SU-DHL-6 (cell line): ENCODE data around the gene PLIN5.

Source experiments
- H2AFZ ChIP-seq: fragments of 200-600 bp; sonication (generic); 2 replicates; pipeline ENCODE4 v1.6.1; 2014; ENCODE audit warnings: low read depth, mild to moderate bottlenecking, moderate library complexity, mixed read lengths, antibody characterized with exemption, low read length; ENCODE audit not compliant: severe bottlenecking
- H3F3A ChIP-seq: fragments of 200-600 bp; shearing (Covaris generic); 2 replicates; pipeline ENCODE4 v1.6.0; 2016; ENCODE audit warnings: antibody characterized with exemption, mild to moderate bottlenecking; ENCODE audit not compliant: insufficient read depth
- H3K27ac ChIP-seq: fragments of 200-600 bp; sonication (generic); 2 replicates; pipeline ENCODE4 v1.5.1; 2016; ENCODE audit warnings: low read depth, mild to moderate bottlenecking, low read length, moderate library complexity, mixed read lengths
- H3K27me3 ChIP-seq: fragments of 200-600 bp; sonication (generic), shearing (Covaris generic); 2 replicates; pipeline ENCODE4 v1.6.0; 2014; ENCODE audit warnings: mild to moderate bottlenecking, low read length
- H3K36me3 ChIP-seq: fragments of 200-600 bp; sonication (generic); 2 replicates; pipeline ENCODE4 v1.6.1; 2014; ENCODE audit warnings: mild to moderate bottlenecking, low read length, mixed read lengths
- H3K4me2 ChIP-seq: fragments of 300-600, 200-600 bp; shearing (Covaris generic), sonication (generic); 2 replicates; pipeline ENCODE4 v1.6.0; 2014; ENCODE audit warnings: low read length, low read depth, mild to moderate bottlenecking; ENCODE audit not compliant: poor library complexity, severe bottlenecking
- H3K4me3 ChIP-seq: fragments of 200-600 bp; sonication (generic); 2 replicates; pipeline ENCODE4 v1.5.1; 2014; ENCODE audit warnings: antibody characterized with exemption, low read length, mild to moderate bottlenecking, mixed read lengths; ENCODE audit not compliant: insufficient read depth, poor library complexity, severe bottlenecking
- H3K79me2 ChIP-seq: fragments of 200-600 bp; sonication (generic); 2 replicates; pipeline ENCODE4 v1.6.1; 2014; ENCODE audit warnings: mild to moderate bottlenecking, low read length, moderate library complexity; ENCODE audit not compliant: insufficient read depth
- H3K9ac ChIP-seq: fragments of 200-600 bp; sonication (generic); 2 replicates; pipeline ENCODE4 v1.7.0; 2014; ENCODE audit warnings: mild to moderate bottlenecking, low read length
- H3K9me2 ChIP-seq: fragments of 200-600 bp; sonication (generic); replicated peaks from 2 replicates; pipeline ENCODE4 v1.6.1; 2014; ENCODE audit warnings: low read length; ENCODE audit not compliant: insufficient read depth
- H3K9me3 ChIP-seq: fragments of 200-600 bp; sonication (generic); 2 replicates; pipeline ENCODE4 v1.6.1; 2014; ENCODE audit warnings: low read length, mixed read lengths; ENCODE audit not compliant: insufficient read depth
- H4K20me1 ChIP-seq: fragments of 200-600 bp; sonication (generic); 2 replicates; pipeline ENCODE4 v1.6.1; 2014; ENCODE audit warnings: low read depth, mild to moderate bottlenecking, antibody characterized with exemption, low read length, moderate library complexity, mixed read lengths
- EZH2phosphoT487 ChIP-seq: fragments of 200-600 bp; sonication (generic), shearing (Covaris generic); conservative IDR thresholded peaks from 2 replicates; pipeline ENCODE4 v1.6.1; 2018; ENCODE audit warnings: mild to moderate bottlenecking, antibody characterized with exemption, low read length, moderate library complexity, mixed read lengths
- TF ChIP-seq, protein P1 (sequence below): fragments of 200-600 bp; sonication (generic); IDR thresholded peaks from one replicate; pipeline ENCODE4 v1.5.1; 2017; ENCODE audit warnings: antibody characterized with exemption, mild to moderate bottlenecking, low read length, moderate library complexity; ENCODE audit not compliant: insufficient read depth, poor library complexity, severe bottlenecking

PLIN5 gene

DNA sequence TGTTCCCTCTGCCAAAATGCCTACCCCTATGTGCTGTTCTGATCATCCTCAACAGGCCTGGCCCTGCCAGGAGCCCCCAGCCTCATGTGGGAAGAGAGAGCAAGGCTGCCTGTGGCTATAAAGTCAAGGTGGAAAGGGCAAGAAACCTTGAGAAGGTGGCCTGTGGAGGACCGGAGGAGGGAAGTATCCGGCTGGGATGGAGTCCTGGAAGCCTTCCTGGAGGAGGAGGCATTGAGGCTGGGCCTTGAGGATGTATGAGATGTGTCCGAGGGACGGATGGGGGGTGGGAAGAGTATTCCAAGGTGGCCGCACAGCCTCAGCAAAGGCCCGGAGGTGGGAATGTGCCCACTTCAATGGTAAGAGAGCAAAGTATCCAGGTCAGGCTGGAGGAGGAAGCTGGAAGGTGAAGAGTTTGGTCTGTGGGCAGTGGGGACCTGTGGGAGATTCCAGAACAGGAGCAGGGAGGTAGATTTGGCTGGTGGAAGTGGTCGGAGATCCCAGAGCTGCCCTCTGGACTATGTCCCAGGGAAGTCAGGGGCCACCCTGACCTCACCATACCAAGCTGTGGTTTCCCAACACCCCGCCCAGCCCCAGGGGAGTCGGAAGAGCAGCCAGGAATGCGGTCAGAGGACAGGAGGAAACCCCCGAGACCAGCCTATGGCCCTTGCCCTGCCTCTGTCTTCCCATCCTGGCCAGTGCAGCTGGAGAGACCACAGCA is 13.7 kb downstream of the PLIN5 start:
- Histone ChIP-seq H2AFZ (no peak overlapping the region), H3K27ac (no peak overlapping the region), H3K36me3 (no peaks in the 10 kb centered on the region), H3K9me3 (no peaks in the 10 kb centered on the region), H3K27me3 (no peaks in the 10 kb centered on the region), H3K9me2 (no peaks in the 10 kb centered on the region), H3F3A (no peaks in the 10 kb centered on the region), H3K4me3 (no peak overlapping the region), H4K20me1 (no peaks in the 10 kb centered on the region), H3K79me2 (no peaks in the 10 kb centered on the region), H3K9ac (no peak overlapping the region), H3K4me2 (no peak overlapping the region)
- TF ChIP-seq, protein P1, sequence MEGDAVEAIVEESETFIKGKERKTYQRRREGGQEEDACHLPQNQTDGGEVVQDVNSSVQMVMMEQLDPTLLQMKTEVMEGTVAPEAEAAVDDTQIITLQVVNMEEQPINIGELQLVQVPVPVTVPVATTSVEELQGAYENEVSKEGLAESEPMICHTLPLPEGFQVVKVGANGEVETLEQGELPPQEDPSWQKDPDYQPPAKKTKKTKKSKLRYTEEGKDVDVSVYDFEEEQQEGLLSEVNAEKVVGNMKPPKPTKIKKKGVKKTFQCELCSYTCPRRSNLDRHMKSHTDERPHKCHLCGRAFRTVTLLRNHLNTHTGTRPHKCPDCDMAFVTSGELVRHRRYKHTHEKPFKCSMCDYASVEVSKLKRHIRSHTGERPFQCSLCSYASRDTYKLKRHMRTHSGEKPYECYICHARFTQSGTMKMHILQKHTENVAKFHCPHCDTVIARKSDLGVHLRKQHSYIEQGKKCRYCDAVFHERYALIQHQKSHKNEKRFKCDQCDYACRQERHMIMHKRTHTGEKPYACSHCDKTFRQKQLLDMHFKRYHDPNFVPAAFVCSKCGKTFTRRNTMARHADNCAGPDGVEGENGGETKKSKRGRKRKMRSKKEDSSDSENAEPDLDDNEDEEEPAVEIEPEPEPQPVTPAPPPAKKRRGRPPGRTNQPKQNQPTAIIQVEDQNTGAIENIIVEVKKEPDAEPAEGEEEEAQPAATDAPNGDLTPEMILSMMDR: no peak
- no peak for TF ChIP-seq EZH2phosphoT487

- no peaks in the 10 kb centered on the region for H3F3A ChIP-seq
These were observed 15.3 kb downstream of the PLIN5 start for GRCh38 chr19:4519521-4520277.

GRCh38 chr19:4519172-4519496 is 15.9 kb downstream of the PLIN5 start:
- H3K9ac ChIP-seq: no peak overlapping the region

More at GRCh38 chr19:4519521-4520277, 15.3 kb downstream of the PLIN5 start:
- no peak overlapping the region for H3K27ac ChIP-seq
- H3K9me3 ChIP-seq: no peaks in the 10 kb centered on the region
- no peaks in the 10 kb centered on the region for H3K27me3 ChIP-seq
- H3K79me2 ChIP-seq: no peaks in the 10 kb centered on the region
- H3K4me3 ChIP-seq: no peak overlapping the region
- H3K9ac ChIP-seq: no peak overlapping the region
- no peak for TF ChIP-seq EZH2phosphoT487
- TF ChIP-seq, protein P1: no peak
- H3K4me2 ChIP-seq: no peak overlapping the region
- H3K36me3 ChIP-seq: no peaks in the 10 kb centered on the region
- H4K20me1 ChIP-seq: no peaks in the 10 kb centered on the region
- H2AFZ ChIP-seq: no peak overlapping the region
- H3K9me2 ChIP-seq: no peaks in the 10 kb centered on the region

More at GRCh38 chr19:4519172-4519496, 15.9 kb downstream of the PLIN5 start:
- no peak overlapping the region for H2AFZ ChIP-seq
- no peak overlapping the region for H3K4me3 ChIP-seq
- H3K27me3 ChIP-seq: no peaks in the 10 kb centered on the region
- H3K27ac ChIP-seq: no peak overlapping the region
- no peaks in the 10 kb centered on the region for H3K36me3 ChIP-seq
- H3K9me2 ChIP-seq: no peaks in the 10 kb centered on the region
- H3F3A ChIP-seq: no peaks in the 10 kb centered on the region
- TF ChIP-seq, protein P1: no peak
- no peak for TF ChIP-seq EZH2phosphoT487
- H3K4me2 ChIP-seq: no peak overlapping the region
- no peaks in the 10 kb centered on the region for H3K9me3 ChIP-seq
- H3K79me2 ChIP-seq: no peaks in the 10 kb centered on the region
- no peaks in the 10 kb centered on the region for H4K20me1 ChIP-seq
